GM21576 (cell line): ENCODE results near the gene HIC1.

ENCODE experiments used
- ATAC-seq: cut with Tn5 transposase; IDR thresholded peaks from one replicate; pipeline ENCODE4 v1.9.1; 2021; ENCODE audit warnings: mild to moderate bottlenecking, moderate library complexity; ENCODE audit not compliant: unreplicated experiment

The HIC1 gene

GRCh38 chr17:2042933-2043332 is 12.0 kb upstream of the HIC1 start:
- ATAC-seq = no peak

GRCh38 chr17:2043785-2044184 is 11.1 kb upstream of the HIC1 start:
- ATAC-seq = no peak

GRCh38 chr17:2044263-2044894 is 10.5 kb upstream of the HIC1 start:
- ATAC-seq = no peak

GRCh38 chr17:2047590-2047989 is 7.3 kb upstream of the HIC1 start:
- no peak for ATAC-seq

GRCh38 chr17:2048805-2049204 is 6.1 kb upstream of the HIC1 start:
- no peak for ATAC-seq

- ATAC-seq = peak; percentile 36
Measured at GRCh38 chr17:2049333-2050299, 5.3 kb upstream of the HIC1 start.

- no peak for ATAC-seq
Measured at GRCh38 chr17:2050300-2051060, 4.4 kb upstream of the HIC1 start.

GRCh38 chr17:2051061-2051932 is 3.6 kb upstream of the HIC1 start:
- ATAC-seq = no peak

GRCh38 chr17:2051933-2052559 is 2.9 kb upstream of the HIC1 start:
- ATAC-seq = no peak

- no peak for ATAC-seq
Measured at GRCh38 chr17:2053380-2054261, 1.3 kb upstream of the HIC1 start.

- no peak for ATAC-seq
Measured at GRCh38 chr17:2054262-2054511, 716 bp upstream of the HIC1 start.

- ATAC-seq = no peak
Measured at GRCh38 chr17:2055292-2056205, 646 bp downstream of the HIC1 start.

- no peak for ATAC-seq
Measured at GRCh38 chr17:2056206-2057174, 1.6 kb downstream of the HIC1 start.

GRCh38 chr17:2057175-2057759 is 2.4 kb downstream of the HIC1 start:
- ATAC-seq = no peak

GRCh38 chr17:2057760-2058585 is 3.1 kb downstream of the HIC1 start:
- ATAC-seq = no peak
